ENCODE data around the gene TMEM35B. TPM values are rescaled to one million over a fixed set of nuclear protein-coding genes. Genes with fewer than 3 reads are reported as not detected.

Gene TMEM35B
- total and polyA plus RNA-seq, 8 donors = 10.7 to 33.8 (median 14.5) TPM

DNA sequence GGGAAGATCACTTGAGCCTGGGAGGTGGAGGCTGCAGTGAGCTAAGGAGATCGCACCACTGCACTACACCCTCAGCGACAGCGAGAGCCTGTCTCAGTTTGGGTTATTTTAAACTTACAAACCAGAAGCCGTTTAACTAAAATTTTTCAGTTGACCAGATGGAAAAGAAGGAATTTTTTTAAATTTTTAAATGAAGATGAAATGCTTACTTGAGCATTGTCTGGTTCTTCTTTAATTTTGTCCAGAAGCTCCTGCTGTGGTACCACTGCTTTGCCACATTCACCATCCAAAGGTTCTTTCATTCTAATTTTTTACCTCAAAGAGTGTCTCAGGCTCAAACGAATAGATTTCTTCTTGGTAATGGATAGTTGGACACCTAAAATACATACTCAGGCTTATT lies 45.2 kb upstream of the TMEM35B start:
- TF ChIP-seq CTCF (IDR thresholded peaks at IDR 0.05) = no peak
- Histone ChIP-seq H3K27me3 (no peaks in the 10 kb centered on the region), H3K9me3 (no peaks in the 10 kb centered on the region), H3K4me3 (peak overlapping the region; percentile 54 to 69 (median 60)), H3K27ac (peak overlapping the region in 3 of 4 donors; percentile 53 to 88 (median 79)), H3K4me1 (peaks cover 15 to 16% (median 16%) of the 10 kb centered on the region in 3 donors), H3K36me3 (no peaks in the 10 kb centered on the region)
- WGBS, 2 donors = 69% methylated on average over 5 of the region's 5 CpGs
- intact Hi-C loops (cut with DNase I) = no loop called here
- ATAC-seq (no peak), FAIRE-seq (no peak), DNase-seq (no peak)

DNA sequence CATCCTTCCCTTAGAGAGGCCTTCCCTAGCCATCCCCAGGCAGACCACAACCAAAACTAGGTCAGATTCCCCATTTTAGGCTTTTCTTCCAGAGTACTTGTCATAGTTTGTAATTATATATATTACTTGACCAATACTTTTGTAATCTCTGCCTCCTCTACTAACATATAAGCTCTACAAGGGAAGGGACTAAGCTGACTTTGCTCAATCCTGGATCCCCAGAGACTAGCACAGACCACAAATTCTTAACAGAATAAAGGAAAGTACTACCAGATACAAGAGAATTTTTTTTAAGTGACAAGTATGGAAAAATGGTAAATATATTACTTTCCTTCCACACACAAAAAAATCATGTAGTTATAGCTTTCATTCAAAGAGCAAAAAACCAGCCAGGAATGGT lies 44.6 kb upstream of the TMEM35B start:
- FAIRE-seq = no peak
- no peak for ATAC-seq
- DNase-seq = no peak
- intact Hi-C loops (cut with DNase I) = no loop called here
- Histone ChIP-seq H3K27ac (no peak overlapping the region), H3K4me3 (peak overlapping the region in 1 of 4 donors; percentile 69), H3K36me3 (no peaks in the 10 kb centered on the region), H3K4me1 (peaks cover 15 to 16% (median 16%) of the 10 kb centered on the region in 3 donors), H3K9me3 (no peaks in the 10 kb centered on the region), H3K27me3 (no peaks in the 10 kb centered on the region)
- no peak for TF ChIP-seq CTCF (IDR thresholded peaks at IDR 0.05)

DNA sequence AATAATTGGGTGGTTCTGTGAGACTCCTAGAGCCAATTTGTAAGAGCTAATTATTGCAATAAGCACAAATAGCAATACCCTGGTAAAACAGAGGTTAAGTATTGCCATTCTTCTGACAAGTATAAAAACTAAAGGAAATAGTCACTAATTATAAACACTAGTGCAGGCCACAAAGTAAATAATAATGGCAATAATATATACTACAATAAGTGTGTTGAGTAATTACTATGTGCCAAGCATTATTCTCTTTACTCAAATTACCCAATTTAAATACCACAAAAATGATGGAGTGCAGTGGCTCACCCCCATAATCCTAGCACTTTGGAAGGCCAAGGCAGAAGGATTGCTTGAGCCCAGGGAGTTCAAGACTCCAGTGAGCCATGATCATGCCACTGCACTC lies 31.3 kb upstream of the TMEM35B start:
- no peak for TF ChIP-seq CTCF (IDR thresholded peaks at IDR 0.05)
- Histone ChIP-seq H3K4me1 (no peaks in the 10 kb centered on the region), H3K27ac (no peak overlapping the region), H3K4me3 (no peak overlapping the region), H3K27me3 (no peaks in the 10 kb centered on the region), H3K9me3 (no peaks in the 10 kb centered on the region), H3K36me3 (peaks cover 0 to 12% (median 0%) of the 10 kb centered on the region in 3 donors)
- DNase-seq = no peak
- no peak for FAIRE-seq
- no peak for ATAC-seq
- intact Hi-C loops (cut with DNase I) = no loop called here

DNA sequence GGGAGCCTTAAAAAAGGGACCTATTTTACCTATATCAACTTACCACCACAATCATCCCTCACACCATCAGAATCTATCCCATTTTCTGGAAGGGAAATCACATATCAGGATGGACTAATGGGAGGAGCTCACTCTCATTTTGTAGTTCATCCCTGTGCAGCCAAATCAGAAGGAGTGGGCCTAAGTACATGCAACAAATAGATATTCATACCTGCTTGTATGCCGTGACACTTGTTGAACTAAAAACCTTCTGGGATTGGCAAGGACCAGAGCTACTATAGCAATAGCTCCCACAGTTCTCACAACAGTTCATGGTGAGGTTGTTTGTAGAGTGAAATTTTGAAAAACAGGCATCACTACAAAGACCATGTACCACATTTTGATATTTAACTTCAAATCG lies 29.3 kb upstream of the TMEM35B start:
- intact Hi-C loops (cut with DNase I) = no loop called here
- Histone ChIP-seq H3K4me1 (no peaks in the 10 kb centered on the region), H3K36me3 (peaks cover 0 to 22% (median 4%) of the 10 kb centered on the region in 3 donors), H3K9me3 (no peaks in the 10 kb centered on the region), H3K27me3 (no peaks in the 10 kb centered on the region), H3K4me3 (no peak overlapping the region), H3K27ac (no peak overlapping the region)
- FAIRE-seq = no peak
- DNase-seq = no peak
- 83% methylated on average over 2 of the region's 2 CpGs for WGBS, 2 donors
- ATAC-seq = no peak
- no peak for TF ChIP-seq CTCF (IDR thresholded peaks at IDR 0.05)

DNA sequence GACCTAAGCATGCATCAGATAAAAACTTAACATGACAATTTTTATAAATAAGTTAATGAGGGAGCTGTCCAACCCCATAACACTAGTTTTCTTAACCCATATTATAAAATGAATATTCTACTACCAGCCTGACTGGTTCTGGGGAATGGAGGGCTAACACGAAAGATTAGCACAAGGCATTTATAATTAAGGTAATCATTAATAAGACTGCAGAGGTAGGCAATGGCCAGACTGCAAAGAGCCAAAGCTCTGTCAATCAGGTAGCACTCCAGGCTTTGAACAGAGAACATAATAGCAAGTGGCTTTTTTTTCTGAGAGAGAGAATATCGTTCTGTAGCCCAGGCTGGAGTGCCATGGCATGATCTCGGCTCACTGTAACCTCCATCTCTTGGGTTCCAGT lies 20.6 kb upstream of the TMEM35B start:
- WGBS, 2 donors = 51 to 66% methylated on average over 3 of the region's 3 CpGs

More for the DNA sequence above, 20.6 kb upstream of the TMEM35B start:
- Histone ChIP-seq H3K9me3 (no peaks in the 10 kb centered on the region), H3K36me3 (peaks cover 0 to 34% (median under 1%) of the 10 kb centered on the region in 3 donors), H3K4me3 (no peak overlapping the region), H3K4me1 (no peaks in the 10 kb centered on the region), H3K27me3 (no peaks in the 10 kb centered on the region), H3K27ac (no peak overlapping the region)
- FAIRE-seq = no peak
- no peak for TF ChIP-seq CTCF (IDR thresholded peaks at IDR 0.05)
- DNase-seq = no peak
- intact Hi-C loops (cut with DNase I) = no loop called here
- peak in 2 of 4 donors; percentile 67 to 86 for ATAC-seq
